ENCODE results near the gene SCN4A. TPM values are rescaled to one million over a fixed set of nuclear protein-coding genes. Genes with fewer than 3 reads are reported as not detected.

Gene SCN4A
- total RNA-seq, 4 donors from 2014 or later, result 7.0 to 43.3 (median 15.1) TPM

- ATAC-seq (ENCODE audit: low FRiP score) (no peak), DNase-seq (ENCODE audit: low spot score) (no peak)
- TF ChIP-seq, protein P1, sequence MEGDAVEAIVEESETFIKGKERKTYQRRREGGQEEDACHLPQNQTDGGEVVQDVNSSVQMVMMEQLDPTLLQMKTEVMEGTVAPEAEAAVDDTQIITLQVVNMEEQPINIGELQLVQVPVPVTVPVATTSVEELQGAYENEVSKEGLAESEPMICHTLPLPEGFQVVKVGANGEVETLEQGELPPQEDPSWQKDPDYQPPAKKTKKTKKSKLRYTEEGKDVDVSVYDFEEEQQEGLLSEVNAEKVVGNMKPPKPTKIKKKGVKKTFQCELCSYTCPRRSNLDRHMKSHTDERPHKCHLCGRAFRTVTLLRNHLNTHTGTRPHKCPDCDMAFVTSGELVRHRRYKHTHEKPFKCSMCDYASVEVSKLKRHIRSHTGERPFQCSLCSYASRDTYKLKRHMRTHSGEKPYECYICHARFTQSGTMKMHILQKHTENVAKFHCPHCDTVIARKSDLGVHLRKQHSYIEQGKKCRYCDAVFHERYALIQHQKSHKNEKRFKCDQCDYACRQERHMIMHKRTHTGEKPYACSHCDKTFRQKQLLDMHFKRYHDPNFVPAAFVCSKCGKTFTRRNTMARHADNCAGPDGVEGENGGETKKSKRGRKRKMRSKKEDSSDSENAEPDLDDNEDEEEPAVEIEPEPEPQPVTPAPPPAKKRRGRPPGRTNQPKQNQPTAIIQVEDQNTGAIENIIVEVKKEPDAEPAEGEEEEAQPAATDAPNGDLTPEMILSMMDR (IDR thresholded peaks at IDR 0.05), result no peak
These were observed 27.8 kb downstream of the SCN4A start for GRCh38 chr17:63944736-63945499.

GRCh38 chr17:63943745-63944144, 29.0 kb downstream of the SCN4A start:
- ATAC-seq (ENCODE audit: low FRiP score), result no peak
- DNase-seq (ENCODE audit: low spot score), result no peak
- TF ChIP-seq, protein P1 (IDR thresholded peaks at IDR 0.05), result no peak

DNA sequence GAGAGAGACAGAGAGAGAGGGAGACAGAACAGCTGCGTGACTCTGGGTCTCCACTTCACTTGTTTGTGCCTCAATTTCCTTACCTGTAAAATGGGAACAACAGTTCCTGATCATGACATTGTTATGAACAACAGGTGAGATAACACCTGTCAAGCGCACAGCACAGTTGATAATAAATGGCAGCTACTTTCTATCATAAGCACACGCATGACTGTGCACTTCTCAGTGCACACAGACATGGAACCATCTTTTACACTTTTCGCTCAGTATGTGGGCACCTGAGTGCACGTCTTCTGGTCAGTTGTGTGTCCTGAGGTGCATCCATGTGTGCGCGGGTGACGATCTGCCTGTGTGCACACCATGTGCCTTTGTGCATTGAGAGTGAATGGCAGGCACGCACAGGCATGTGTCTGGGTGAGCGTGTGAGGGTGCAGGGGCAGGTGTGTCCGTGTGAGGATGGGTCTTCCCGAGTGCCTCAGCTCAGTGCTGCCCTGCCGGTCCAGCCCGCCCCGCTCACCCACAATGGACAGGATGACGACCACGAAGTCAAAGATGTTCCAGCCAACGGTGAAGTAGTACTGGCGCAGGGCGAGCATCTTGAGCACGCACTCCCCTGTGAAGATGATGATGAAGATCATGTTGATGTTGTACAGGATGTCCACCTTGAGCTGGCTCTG, 30.3 kb downstream of the SCN4A start:
- DNase-seq (ENCODE audit: low spot score) (no peak), ATAC-seq (ENCODE audit: low FRiP score) (no peak)
- TF ChIP-seq, protein P1 (IDR thresholded peaks at IDR 0.05), result no peak

DNA sequence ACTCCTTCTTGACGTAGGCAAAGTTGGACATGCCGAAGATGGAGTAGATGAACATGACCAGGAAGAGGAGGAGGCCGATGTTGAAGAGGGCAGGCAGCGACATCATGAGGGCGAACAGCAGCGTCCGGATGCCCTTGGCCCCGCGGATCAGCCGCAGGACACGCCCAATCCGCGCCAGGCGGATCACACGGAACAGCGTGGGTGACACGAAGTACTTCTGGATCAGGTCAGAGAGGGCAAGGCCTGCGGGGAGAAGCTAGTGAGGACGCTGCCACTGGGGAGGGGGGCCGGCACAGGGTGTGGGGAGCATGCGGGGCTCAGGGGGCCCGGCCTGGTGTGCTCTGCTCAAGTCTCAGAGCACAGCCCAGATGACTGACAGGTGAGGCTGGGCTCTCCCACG, 31.0 kb downstream of the SCN4A start:
- TF ChIP-seq, protein P1 (IDR thresholded peaks at IDR 0.05), result no peak
- DNase-seq (ENCODE audit: low spot score) (no peak), ATAC-seq (ENCODE audit: low FRiP score) (no peak)

DNA sequence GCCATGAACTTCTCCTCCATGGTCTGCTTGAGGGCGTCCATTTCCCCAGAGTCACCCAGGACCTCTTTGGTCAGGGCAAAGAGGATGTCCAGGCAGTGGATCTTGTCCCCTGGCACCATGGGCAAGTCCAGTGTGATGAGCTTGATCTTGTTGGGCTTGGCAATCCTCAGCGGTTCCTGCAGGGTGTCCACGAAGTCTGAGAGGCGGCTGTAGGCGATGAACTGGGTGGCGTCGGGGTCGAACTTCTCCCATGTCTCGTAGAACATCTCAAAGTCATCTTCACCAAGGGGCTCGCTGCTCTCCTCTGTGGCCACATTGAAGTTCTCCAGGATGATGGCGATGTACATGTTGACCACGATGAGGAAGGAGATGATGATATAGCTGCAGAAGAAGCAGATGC, 31.6 kb downstream of the SCN4A start:
- ATAC-seq (ENCODE audit: low FRiP score), result no peak
- TF ChIP-seq, protein P1 (IDR thresholded peaks at IDR 0.05), result no peak
- DNase-seq (ENCODE audit: low spot score), result no peak

DNA sequence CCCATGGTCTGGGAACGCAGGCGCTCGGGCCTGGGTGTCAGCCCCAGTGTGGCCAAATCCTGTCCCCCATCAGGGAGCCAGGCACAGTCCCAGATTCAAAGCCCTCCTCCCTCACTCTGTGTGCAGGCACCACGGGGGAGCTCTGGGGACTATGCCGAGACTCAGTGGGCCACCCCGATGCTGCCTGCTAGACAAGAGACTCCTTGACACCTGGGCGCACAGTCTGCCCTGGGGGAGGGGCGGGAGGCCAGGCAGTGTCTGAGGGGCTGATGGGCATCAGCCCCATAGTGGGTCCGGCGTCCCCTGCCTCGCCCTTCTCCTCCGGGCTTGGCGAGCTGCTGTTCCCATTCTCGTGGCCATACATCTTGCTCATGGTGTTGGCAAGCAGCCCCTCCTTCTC, 32.1 kb downstream of the SCN4A start:
- TF ChIP-seq, protein P1 (IDR thresholded peaks at IDR 0.05), result no peak
- ATAC-seq (ENCODE audit: low FRiP score), result no peak
- no peak for DNase-seq (ENCODE audit: low spot score)

- TF ChIP-seq, protein P1 (IDR thresholded peaks at IDR 0.05), result no peak
- no peak for DNase-seq (ENCODE audit: low spot score)
- no peak for ATAC-seq (ENCODE audit: low FRiP score)
These were observed 32.8 kb downstream of the SCN4A start for GRCh38 chr17:63939884-63940283.
